ENCODE data around the gene TMIE. TPM values are rescaled to one million over a fixed set of nuclear protein-coding genes. Genes with fewer than 3 reads are reported as not detected.

Gene TMIE
- total RNA-seq, 1 donor, result 0.31 TPM

- Histone ChIP-seq H3K27me3 (ENCODE audit: insufficient read depth, low read length) (no peaks in the 10 kb centered on the region), H3K9me3 (ENCODE audit: low read depth, low read length) (no peaks in the 10 kb centered on the region), H3K4me1 (ENCODE audit: insufficient read depth, low read length) (no peaks in the 10 kb centered on the region), H3K4me3 (ENCODE audit: low read length) (no peak overlapping the region)
Observed at GRCh38 chr3:46665763-46666452, 35.3 kb upstream of the TMIE start.

GRCh38 chr3:46666453-46666845 lies 34.7 kb upstream of the TMIE start:
- Histone ChIP-seq H3K9me3 (ENCODE audit: low read depth, low read length) (no peaks in the 10 kb centered on the region), H3K27me3 (ENCODE audit: insufficient read depth, low read length) (no peaks in the 10 kb centered on the region), H3K4me3 (ENCODE audit: low read length) (no peak overlapping the region), H3K4me1 (ENCODE audit: insufficient read depth, low read length) (no peaks in the 10 kb centered on the region)

GRCh38 chr3:46667061-46667621 lies 34.1 kb upstream of the TMIE start:
- Histone ChIP-seq H3K4me3 (ENCODE audit: low read length) (no peak overlapping the region), H3K4me1 (ENCODE audit: insufficient read depth, low read length) (no peaks in the 10 kb centered on the region), H3K27me3 (ENCODE audit: insufficient read depth, low read length) (no peaks in the 10 kb centered on the region), H3K9me3 (ENCODE audit: low read depth, low read length) (no peaks in the 10 kb centered on the region)

- H3K4me1 ChIP-seq (ENCODE audit: insufficient read depth, low read length), result no peaks in the 10 kb centered on the region
- no peaks in the 10 kb centered on the region for H3K27me3 ChIP-seq (ENCODE audit: insufficient read depth, low read length)
- no peaks in the 10 kb centered on the region for H3K9me3 ChIP-seq (ENCODE audit: low read depth, low read length)
- no peak overlapping the region for H3K4me3 ChIP-seq (ENCODE audit: low read length)
Observed at GRCh38 chr3:46667657-46668056, 33.5 kb upstream of the TMIE start.

GRCh38 chr3:46668116-46668515 lies 33.1 kb upstream of the TMIE start:
- no peaks in the 10 kb centered on the region for H3K27me3 ChIP-seq (ENCODE audit: insufficient read depth, low read length)
- no peaks in the 10 kb centered on the region for H3K9me3 ChIP-seq (ENCODE audit: low read depth, low read length)
- no peak overlapping the region for H3K4me3 ChIP-seq (ENCODE audit: low read length)
- no peaks in the 10 kb centered on the region for H3K4me1 ChIP-seq (ENCODE audit: insufficient read depth, low read length)

DNA sequence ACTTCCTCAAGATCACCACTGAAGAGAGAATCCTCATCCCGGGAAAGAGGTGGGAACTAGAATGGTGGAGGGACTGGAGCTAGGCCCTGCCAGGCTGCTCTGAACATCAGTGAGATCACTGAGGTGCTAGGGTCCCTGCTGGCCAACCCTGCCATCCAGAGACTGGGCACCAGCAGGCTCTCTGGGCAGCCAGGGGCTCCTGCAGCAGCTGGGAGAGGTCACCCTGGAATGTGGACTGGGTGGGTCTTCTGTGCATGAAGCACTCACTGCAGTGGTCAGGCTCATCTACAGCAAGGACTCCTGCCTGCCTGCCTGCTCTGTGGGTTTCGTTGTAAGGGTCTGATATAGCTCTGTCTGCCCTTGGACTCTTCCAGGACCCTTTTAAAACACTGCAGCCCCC lies 32.6 kb upstream of the TMIE start:
- no peak overlapping the region for H3K4me3 ChIP-seq (ENCODE audit: low read length)
- H3K9me3 ChIP-seq (ENCODE audit: low read depth, low read length), result no peaks in the 10 kb centered on the region
- no peaks in the 10 kb centered on the region for H3K4me1 ChIP-seq (ENCODE audit: insufficient read depth, low read length)
- no peaks in the 10 kb centered on the region for H3K27me3 ChIP-seq (ENCODE audit: insufficient read depth, low read length)

DNA sequence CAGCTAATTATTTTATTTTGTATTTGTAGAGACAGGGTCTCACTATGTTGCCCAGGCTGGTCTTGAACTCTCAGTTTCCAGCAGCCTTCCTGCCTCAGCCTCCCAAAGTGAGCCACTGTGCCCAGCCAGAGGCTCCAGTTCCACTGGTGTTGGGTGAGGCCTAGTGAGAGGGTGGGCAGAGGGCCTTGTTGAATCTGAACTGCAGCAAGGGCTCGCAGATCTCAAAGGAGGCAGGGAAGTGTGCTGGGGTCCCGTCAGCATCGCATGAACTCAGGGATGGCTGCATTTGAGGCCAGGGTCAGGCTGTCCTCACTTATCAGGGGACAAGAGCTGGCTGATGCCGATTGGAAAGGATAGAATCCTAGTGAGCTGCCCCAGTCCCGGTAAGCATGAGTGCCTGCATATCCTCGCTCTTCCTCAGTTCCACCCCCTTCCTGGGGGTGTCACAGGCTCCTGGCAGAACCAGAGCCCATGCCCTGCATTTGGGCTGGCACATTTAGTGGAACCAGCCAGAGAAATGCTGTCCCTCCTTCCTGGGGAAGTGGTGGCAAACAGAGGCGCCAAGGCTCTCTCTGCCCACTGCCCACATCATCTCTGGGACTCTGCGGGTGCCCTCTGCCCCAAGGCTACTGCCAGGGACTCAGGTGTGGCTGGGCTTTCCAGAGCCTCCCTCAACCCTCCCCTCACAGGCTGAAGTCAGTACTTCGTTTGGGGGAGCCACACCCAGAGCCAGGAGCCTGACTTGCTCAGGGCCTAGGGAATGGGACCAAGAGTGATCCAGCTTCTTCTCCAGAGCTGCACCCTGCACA lies 31.8 kb upstream of the TMIE start:
- H3K9me3 ChIP-seq (ENCODE audit: low read depth, low read length), result no peaks in the 10 kb centered on the region
- H3K4me1 ChIP-seq (ENCODE audit: insufficient read depth, low read length), result no peaks in the 10 kb centered on the region

GRCh38 chr3:46670000-46670890 lies 30.9 kb upstream of the TMIE start:
- H3K4me1 ChIP-seq (ENCODE audit: insufficient read depth, low read length), result no peaks in the 10 kb centered on the region
- no peak overlapping the region for H3K4me3 ChIP-seq (ENCODE audit: low read length)
- no peaks in the 10 kb centered on the region for H3K9me3 ChIP-seq (ENCODE audit: low read depth, low read length)
- H3K27me3 ChIP-seq (ENCODE audit: insufficient read depth, low read length), result no peaks in the 10 kb centered on the region

More for the DNA sequence above, 31.8 kb upstream of the TMIE start:
- Histone ChIP-seq H3K4me3 (ENCODE audit: low read length) (no peak overlapping the region), H3K27me3 (ENCODE audit: insufficient read depth, low read length) (no peaks in the 10 kb centered on the region)

DNA sequence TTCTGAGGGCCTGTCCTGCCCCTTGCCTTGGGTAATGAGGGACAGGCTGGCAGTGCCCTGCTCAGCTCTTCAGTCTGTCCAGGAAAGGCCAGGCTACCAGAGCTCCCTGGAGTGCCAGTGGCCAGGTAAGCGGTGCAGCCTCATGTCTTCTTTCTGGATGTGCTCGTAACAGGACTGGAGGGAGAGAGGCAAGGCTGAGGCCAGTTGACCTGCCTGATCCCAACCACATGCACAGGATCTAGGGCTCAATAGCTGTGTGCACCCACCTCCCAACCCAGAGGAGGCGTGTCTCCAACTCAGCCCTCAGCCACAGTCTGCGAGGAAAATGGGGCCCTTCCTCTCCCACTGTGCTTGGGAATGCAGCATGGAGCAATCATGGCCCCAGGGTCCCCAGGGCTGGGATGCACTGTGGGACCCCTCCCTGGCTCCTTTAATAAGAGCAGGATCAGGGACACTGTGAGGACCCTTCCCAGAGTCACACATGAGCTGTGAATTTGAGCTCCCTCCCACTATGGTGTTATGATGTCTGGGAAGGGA lies 30.2 kb upstream of the TMIE start:
- no peak overlapping the region for H3K4me3 ChIP-seq (ENCODE audit: low read length)

DNA sequence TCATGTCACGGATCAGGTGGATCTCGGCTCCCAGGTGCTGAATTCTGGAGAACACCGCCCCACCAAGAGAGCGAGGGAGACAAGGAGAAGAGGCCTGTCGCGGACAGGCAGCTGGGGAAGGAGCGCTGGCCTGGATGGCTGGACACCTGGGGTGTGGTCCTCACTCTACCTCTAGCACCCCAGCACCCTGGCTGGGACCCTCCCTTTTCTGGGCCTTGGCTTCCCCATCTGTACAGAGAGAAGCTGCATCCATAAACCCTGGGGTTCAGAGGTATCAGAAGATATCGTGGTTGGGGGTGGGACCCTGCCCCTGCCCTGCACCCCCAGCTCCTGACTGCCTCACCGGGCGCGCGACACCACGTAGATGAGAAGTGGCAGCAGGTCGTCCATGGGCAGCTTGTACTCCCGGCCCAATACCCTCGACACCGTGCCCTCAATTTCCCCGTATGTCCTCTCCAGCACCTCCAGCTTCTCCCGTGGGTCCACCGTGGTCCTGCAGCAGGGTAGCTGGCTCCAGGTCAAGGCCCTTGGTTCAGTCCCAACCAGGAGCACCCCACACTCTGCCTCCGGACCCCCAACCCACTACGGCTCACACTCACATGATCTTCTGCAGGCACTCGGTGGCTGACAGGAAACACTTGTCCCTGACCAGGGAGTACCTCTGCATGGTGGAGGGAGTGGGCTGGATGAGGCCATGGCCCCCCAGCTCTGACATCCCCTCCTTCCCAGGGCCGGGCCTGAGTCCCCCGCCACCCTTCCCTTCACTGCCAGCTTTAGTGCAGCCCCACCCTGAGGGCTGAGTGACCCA lies 29.4 kb upstream of the TMIE start:
- Histone ChIP-seq H3K9me3 (ENCODE audit: low read depth, low read length) (no peaks in the 10 kb centered on the region), H3K4me3 (ENCODE audit: low read length) (no peak overlapping the region)

More for the DNA sequence above, 30.2 kb upstream of the TMIE start:
- H3K9me3 ChIP-seq (ENCODE audit: low read depth, low read length), result no peaks in the 10 kb centered on the region
- H3K27me3 ChIP-seq (ENCODE audit: insufficient read depth, low read length), result no peaks in the 10 kb centered on the region
- no peaks in the 10 kb centered on the region for H3K4me1 ChIP-seq (ENCODE audit: insufficient read depth, low read length)

DNA sequence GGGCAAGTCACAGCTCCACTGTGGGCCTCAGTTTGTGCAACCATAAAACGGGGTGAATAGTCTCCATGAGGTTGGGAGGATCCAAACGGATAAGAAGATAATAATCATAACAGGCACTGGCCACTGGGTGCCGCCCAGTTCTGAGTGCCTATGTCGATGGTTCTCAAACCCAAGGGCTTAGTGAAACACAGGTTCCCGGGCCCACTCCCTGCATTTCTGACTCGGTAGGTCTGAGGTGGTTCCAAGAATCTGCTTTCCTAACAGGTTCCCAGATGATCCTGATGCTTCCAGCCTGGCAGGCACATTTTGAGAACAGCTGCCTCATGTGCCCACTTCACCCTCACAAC lies 28.9 kb upstream of the TMIE start:
- no peaks in the 10 kb centered on the region for H3K9me3 ChIP-seq (ENCODE audit: low read depth, low read length)
- no peaks in the 10 kb centered on the region for H3K27me3 ChIP-seq (ENCODE audit: insufficient read depth, low read length)
- H3K4me3 ChIP-seq (ENCODE audit: low read length), result no peak overlapping the region
- no peaks in the 10 kb centered on the region for H3K4me1 ChIP-seq (ENCODE audit: insufficient read depth, low read length)

More for the DNA sequence above, 29.4 kb upstream of the TMIE start:
- no peaks in the 10 kb centered on the region for H3K27me3 ChIP-seq (ENCODE audit: insufficient read depth, low read length)
- no peaks in the 10 kb centered on the region for H3K4me1 ChIP-seq (ENCODE audit: insufficient read depth, low read length)

- Histone ChIP-seq H3K9me3 (ENCODE audit: low read depth, low read length) (no peaks in the 10 kb centered on the region), H3K27me3 (ENCODE audit: insufficient read depth, low read length) (no peaks in the 10 kb centered on the region), H3K4me3 (ENCODE audit: low read length) (no peak overlapping the region), H3K4me1 (ENCODE audit: insufficient read depth, low read length) (no peaks in the 10 kb centered on the region)
Observed at GRCh38 chr3:46673151-46674030, 27.8 kb upstream of the TMIE start.

GRCh38 chr3:46674031-46674845 lies 27.0 kb upstream of the TMIE start:
- Histone ChIP-seq H3K27me3 (ENCODE audit: insufficient read depth, low read length) (no peaks in the 10 kb centered on the region), H3K4me1 (ENCODE audit: insufficient read depth, low read length) (no peaks in the 10 kb centered on the region), H3K4me3 (ENCODE audit: low read length) (no peak overlapping the region), H3K9me3 (ENCODE audit: low read depth, low read length) (no peaks in the 10 kb centered on the region)
